ENCODE data around the gene ABHD10. TPM values are rescaled to one million over a fixed set of nuclear protein-coding genes. Genes with fewer than 3 reads are reported as not detected.

ABHD10 gene
- total RNA-seq, 6 experiments from 2014 or later: 16.7 to 25.2 (median 20.8) TPM

GRCh38 chr3:112012205-112012992, 33.6 kb downstream of the ABHD10 start:
- Histone ChIP-seq H3K27ac (no peak overlapping the region), H3K36me3 (no peaks in the 10 kb centered on the region), H3K4me1 (peaks cover 0 to 12% (median 6%) of the 10 kb centered on the region in 4 donors), H3K9me3 (no peaks in the 10 kb centered on the region), H3K4me3 (no peak overlapping the region), H3K27me3 (no peaks in the 10 kb centered on the region)
- intact Hi-C loops (cut with DNase I): no loop called here
- TF ChIP-seq POLR2A (IDR thresholded peaks at IDR 0.05): no peak
- TF ChIP-seq, protein P1, sequence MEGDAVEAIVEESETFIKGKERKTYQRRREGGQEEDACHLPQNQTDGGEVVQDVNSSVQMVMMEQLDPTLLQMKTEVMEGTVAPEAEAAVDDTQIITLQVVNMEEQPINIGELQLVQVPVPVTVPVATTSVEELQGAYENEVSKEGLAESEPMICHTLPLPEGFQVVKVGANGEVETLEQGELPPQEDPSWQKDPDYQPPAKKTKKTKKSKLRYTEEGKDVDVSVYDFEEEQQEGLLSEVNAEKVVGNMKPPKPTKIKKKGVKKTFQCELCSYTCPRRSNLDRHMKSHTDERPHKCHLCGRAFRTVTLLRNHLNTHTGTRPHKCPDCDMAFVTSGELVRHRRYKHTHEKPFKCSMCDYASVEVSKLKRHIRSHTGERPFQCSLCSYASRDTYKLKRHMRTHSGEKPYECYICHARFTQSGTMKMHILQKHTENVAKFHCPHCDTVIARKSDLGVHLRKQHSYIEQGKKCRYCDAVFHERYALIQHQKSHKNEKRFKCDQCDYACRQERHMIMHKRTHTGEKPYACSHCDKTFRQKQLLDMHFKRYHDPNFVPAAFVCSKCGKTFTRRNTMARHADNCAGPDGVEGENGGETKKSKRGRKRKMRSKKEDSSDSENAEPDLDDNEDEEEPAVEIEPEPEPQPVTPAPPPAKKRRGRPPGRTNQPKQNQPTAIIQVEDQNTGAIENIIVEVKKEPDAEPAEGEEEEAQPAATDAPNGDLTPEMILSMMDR (IDR thresholded peaks at IDR 0.05): no peak
- ATAC-seq (no peak), DNase-seq (no peak)
- WGBS (ENCODE audit: insufficient coverage, low coverage, low lambda C conversion rate, missing lambda C conversion rate): 55% methylated on average over 6 of the region's 6 CpGs

DNA sequence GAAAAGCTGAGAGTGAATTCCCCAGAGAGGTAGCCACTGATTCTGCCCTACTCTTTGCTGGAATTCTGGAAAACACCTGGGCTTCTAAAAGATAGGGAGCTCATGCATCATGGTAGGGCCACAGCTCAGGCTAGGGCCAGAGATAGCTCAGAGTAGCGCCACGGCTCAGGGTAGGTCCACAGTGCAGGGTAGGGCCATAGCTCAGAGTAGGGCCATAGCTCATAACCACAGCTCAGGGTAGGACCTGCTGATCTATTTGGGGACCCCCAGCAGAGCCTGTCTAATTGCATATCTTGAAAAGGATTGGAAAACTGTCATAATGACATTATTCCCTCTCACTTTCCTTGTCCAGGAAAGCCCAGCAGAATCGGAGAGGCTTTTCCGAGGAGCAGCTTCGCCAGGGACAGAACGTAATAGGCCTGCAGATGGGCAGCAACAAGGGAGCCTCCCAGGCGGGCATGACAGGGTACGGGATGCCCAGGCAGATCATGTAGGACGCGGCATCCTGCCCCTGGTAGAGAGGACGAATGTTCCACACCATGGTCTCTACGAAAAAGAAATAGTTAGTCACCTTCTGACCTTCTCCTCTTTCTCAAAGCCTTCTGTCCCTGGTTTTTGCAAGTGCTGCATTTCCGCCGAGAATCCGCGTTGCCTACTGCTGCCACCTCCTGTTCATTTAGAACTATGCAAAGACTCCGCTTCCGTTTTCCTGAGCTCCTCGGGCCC, 34.4 kb downstream of the ABHD10 start:
- H3K27me3 ChIP-seq: no peaks in the 10 kb centered on the region
- intact Hi-C loops (cut with DNase I): no loop called here
- no peak overlapping the region for H3K4me3 ChIP-seq
- ATAC-seq (peak; percentile 92 to 96 (median 94)), DNase-seq (peak; percentile 54 to 64 (median 62))
- no peak overlapping the region for H3K27ac ChIP-seq
- no peak for TF ChIP-seq POLR2A (IDR thresholded peaks at IDR 0.05)
- TF ChIP-seq, protein P1 (IDR thresholded peaks at IDR 0.05): peak; percentile 69 to 87 (median 82)
- peaks cover 0 to 9% (median 4%) of the 10 kb centered on the region in 4 donors for H3K4me1 ChIP-seq
- no peaks in the 10 kb centered on the region for H3K9me3 ChIP-seq
- 13% methylated on average over 11 of the region's 19 CpGs for WGBS (ENCODE audit: insufficient coverage, low coverage, low lambda C conversion rate, missing lambda C conversion rate)
- H3K36me3 ChIP-seq: no peaks in the 10 kb centered on the region

DNA sequence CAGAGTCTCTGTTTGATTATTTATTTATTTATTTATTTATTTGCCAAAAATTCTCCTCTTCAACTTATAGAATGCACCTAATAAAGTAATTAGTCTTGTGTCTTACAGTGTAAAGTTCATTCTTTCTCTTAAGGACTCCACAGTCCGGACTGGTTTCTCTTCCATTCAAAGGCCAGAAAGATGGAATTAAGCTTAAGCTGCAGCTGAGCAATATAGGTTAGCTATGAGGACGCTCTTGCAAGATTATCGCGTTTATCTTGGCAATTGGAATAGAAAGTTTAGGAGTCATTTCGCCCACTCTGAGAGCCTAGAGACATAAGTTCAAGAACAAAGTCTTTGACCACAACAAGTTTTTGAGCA, 34.9 kb downstream of the ABHD10 start:
- no peak for TF ChIP-seq POLR2A (IDR thresholded peaks at IDR 0.05)
- TF ChIP-seq, protein P1 (IDR thresholded peaks at IDR 0.05): no peak
- Histone ChIP-seq H3K27me3 (no peaks in the 10 kb centered on the region), H3K36me3 (no peaks in the 10 kb centered on the region), H3K27ac (no peak overlapping the region), H3K9me3 (no peaks in the 10 kb centered on the region), H3K4me3 (no peak overlapping the region), H3K4me1 (peaks cover 0 to 3% (median under 1%) of the 10 kb centered on the region in 4 donors)
- DNase-seq: no peak
- intact Hi-C loops (cut with DNase I): no loop called here
- 51% methylated on average over 5 of the region's 5 CpGs for WGBS (ENCODE audit: insufficient coverage, low coverage, low lambda C conversion rate, missing lambda C conversion rate)
- ATAC-seq: peak in 2 of 4 donors; percentile 13 to 14

DNA sequence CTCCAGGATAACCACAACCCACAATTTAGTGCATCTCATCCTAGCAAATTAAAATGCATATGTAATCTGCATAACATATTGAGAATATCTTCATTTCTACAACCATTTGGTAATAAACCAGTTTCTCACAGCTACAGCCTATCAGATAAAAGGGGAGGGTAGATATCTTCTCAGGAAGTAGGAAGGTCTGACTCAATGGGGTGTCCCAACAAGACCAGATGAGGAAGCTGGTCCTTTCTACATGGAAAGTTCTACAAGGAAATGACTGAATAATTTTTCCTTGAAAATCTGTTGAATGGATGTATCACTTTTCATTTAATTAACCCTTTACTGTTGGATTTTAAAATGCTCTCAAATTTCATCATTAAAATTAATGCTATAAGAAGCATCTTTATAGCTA, 38.3 kb downstream of the ABHD10 start:
- intact Hi-C loops (cut with DNase I): no loop called here
- TF ChIP-seq POLR2A (IDR thresholded peaks at IDR 0.05): no peak
- TF ChIP-seq, protein P1 (IDR thresholded peaks at IDR 0.05): no peak
- no peak overlapping the region for H3K27ac ChIP-seq
- no peaks in the 10 kb centered on the region for H3K4me1 ChIP-seq
- no peak for DNase-seq
- no peak overlapping the region for H3K4me3 ChIP-seq
- no peak for ATAC-seq
- H3K9me3 ChIP-seq: no peaks in the 10 kb centered on the region
- no peaks in the 10 kb centered on the region for H3K36me3 ChIP-seq
- H3K27me3 ChIP-seq: no peaks in the 10 kb centered on the region

Measured in right lobe of liver (tissue), 6 donors.